H9 (cell line): ENCODE results near the gene FBLN2. TPM values are rescaled to one million over a fixed set of nuclear protein-coding genes. Genes with fewer than 3 reads are reported as not detected.

Source experiments
- DNase-seq: peaks from one replicate; pipeline ENCODE4 v3.0.0-alpha.2; 2017
- H2AFZ ChIP-seq: one replicate; pipeline ENCODE4 v1.6.1; 2013; ENCODE audit warnings: mild to moderate bottlenecking, low read length, control low read depth, moderate library complexity
- H2AK5ac ChIP-seq: 2 replicates; pipeline ENCODE4 v1.6.1; 2013; ENCODE audit warnings: low read length, control low read depth, mixed read lengths; ENCODE audit not compliant: insufficient read length
- H2BK120ac ChIP-seq: one replicate; pipeline ENCODE4 v1.6.1; 2013; ENCODE audit warnings: low read depth, mild to moderate bottlenecking, low read length, control low read depth, inconsistent platforms; ENCODE audit not compliant: poor library complexity, severe bottlenecking
- H2BK12ac ChIP-seq: 2 replicates; pipeline ENCODE4 v1.6.1; 2013; ENCODE audit warnings: low read length, control low read depth, mixed read lengths, low read depth; ENCODE audit not compliant: insufficient read length
- H2BK15ac ChIP-seq: 2 replicates; pipeline ENCODE4 v1.6.1; 2013; ENCODE audit warnings: low read depth, low read length, control low read depth
- H2BK20ac ChIP-seq: one replicate; pipeline ENCODE4 v1.6.1; 2013; ENCODE audit warnings: low read depth, mild to moderate bottlenecking, low read length, control low read depth, inconsistent platforms; ENCODE audit not compliant: poor library complexity, severe bottlenecking
- H2BK5ac ChIP-seq: 2 replicates; pipeline ENCODE4 v1.6.1; 2013; ENCODE audit warnings: low read length, control low read depth, mixed read lengths; ENCODE audit not compliant: insufficient read length
- H3K14ac ChIP-seq: 2 replicates; pipeline ENCODE4 v1.6.1; 2013; ENCODE audit warnings: low read length, control low read depth; ENCODE audit not compliant: insufficient read depth
- H3K18ac ChIP-seq: 2 replicates; pipeline ENCODE4 v1.6.1; 2013; ENCODE audit warnings: low read depth, mild to moderate bottlenecking, mixed read lengths, low read length, control low read depth; ENCODE audit not compliant: insufficient read length
- H3K23ac ChIP-seq: 2 replicates; pipeline ENCODE4 v1.6.1; 2013; ENCODE audit warnings: low read length, control low read depth, mixed read lengths, low read depth; ENCODE audit not compliant: insufficient read length
- H3K23me2 ChIP-seq: 2 replicates; pipeline ENCODE4 v1.6.1; 2013; ENCODE audit warnings: low read depth, mild to moderate bottlenecking, mixed read lengths, low read length, control low read depth; ENCODE audit not compliant: insufficient read length, poor library complexity, severe bottlenecking
- H3K27ac ChIP-seq: 2 replicates; pipeline ENCODE4 v1.5.1; 2013; ENCODE audit warnings: low read length, control low read depth, mixed read lengths, low read depth; ENCODE audit not compliant: insufficient read length
- H3K27me3 ChIP-seq: 2 replicates; pipeline ENCODE4 v1.6.1; 2013; ENCODE audit warnings: low read length, control low read depth, inconsistent platforms; ENCODE audit not compliant: insufficient read depth
- H3K4ac ChIP-seq: 2 replicates; pipeline ENCODE4 v1.6.1; 2013; ENCODE audit warnings: low read depth, mild to moderate bottlenecking, control low read depth, inconsistent platforms, low read length, moderate library complexity
- H3K4me1 ChIP-seq: 2 replicates; pipeline ENCODE4 v1.6.1; 2013; ENCODE audit warnings: low read length, control low read depth, inconsistent platforms; ENCODE audit not compliant: insufficient read depth
- H3K4me2 ChIP-seq: 2 replicates; pipeline ENCODE4 v1.6.1; 2013; ENCODE audit warnings: low read length, control low read depth, mixed read lengths; ENCODE audit not compliant: insufficient read length, insufficient read depth
- H3K56ac ChIP-seq: 2 replicates; pipeline ENCODE4 v1.6.1; 2013; ENCODE audit warnings: low read depth, mild to moderate bottlenecking, mixed read lengths, low read length, control low read depth; ENCODE audit not compliant: insufficient read length
- H3K79me1 ChIP-seq: 2 replicates; pipeline ENCODE4 v1.6.1; 2013; ENCODE audit warnings: low read depth, mild to moderate bottlenecking, moderate library complexity, low read length, control low read depth, inconsistent platforms; ENCODE audit not compliant: insufficient read depth, poor library complexity, severe bottlenecking
- H3K79me2 ChIP-seq: 2 replicates; pipeline ENCODE4 v1.6.1; 2013; ENCODE audit warnings: low read length, control low read depth, inconsistent platforms; ENCODE audit not compliant: insufficient read depth
- H3K9ac ChIP-seq: 2 replicates; pipeline ENCODE4 v1.6.1; 2013; ENCODE audit warnings: low read length, control low read depth, mixed read lengths; ENCODE audit not compliant: insufficient read length; ENCODE audit errors: extremely low read depth
- H3K9me3 ChIP-seq: one replicate; pipeline ENCODE4 v1.6.1; 2013; ENCODE audit warnings: low read depth, low read length, inconsistent platforms; ENCODE audit not compliant: control insufficient read depth
- H3T11ph ChIP-seq: one replicate; pipeline ENCODE4 v1.6.1; 2013; ENCODE audit warnings: mild to moderate bottlenecking, low read length, control low read depth, inconsistent platforms
- H4K20me1 ChIP-seq: one replicate; pipeline ENCODE4 v1.6.1; 2013; ENCODE audit not compliant: control insufficient read depth, insufficient read length, insufficient read depth
- H4K5ac ChIP-seq: 2 replicates; pipeline ENCODE4 v1.6.1; 2013; ENCODE audit warnings: low read depth, mild to moderate bottlenecking, mixed read lengths, low read length, control low read depth; ENCODE audit not compliant: insufficient read length
- H4K8ac ChIP-seq: replicated peaks from 2 replicates; pipeline ENCODE4 v1.6.1; 2013; ENCODE audit warnings: low read length, control low read depth, mixed read lengths, low read depth; ENCODE audit not compliant: insufficient read length
- H4K91ac ChIP-seq: 2 replicates; pipeline ENCODE4 v1.6.1; 2013; ENCODE audit warnings: low read depth, mild to moderate bottlenecking, moderate library complexity, mixed read lengths, low read length, control low read depth; ENCODE audit not compliant: insufficient read length
- H3K27ac Mint-ChIP-seq, 3 experiments: 2 replicates in 2 of 3; 3 replicates in 1 of 3; pipeline ENCODE4 v1.8.0; 2020 to 2021; ENCODE audit warnings: mixed read lengths in 3 of 3, mild to moderate bottlenecking in 1 of 3, moderate library complexity in 1 of 3
- H3K27me3 Mint-ChIP-seq: 2 replicates; pipeline ENCODE4 v1.8.0; 2021; ENCODE audit warnings: low read depth, mild to moderate bottlenecking, moderate library complexity, mixed read lengths
- H3K36me3 Mint-ChIP-seq, 3 experiments: 2 replicates in 2 of 3; 3 replicates in 1 of 3; pipeline ENCODE4 v1.8.0; 2020 to 2021; ENCODE audit warnings: low read depth in 3 of 3, mixed read lengths in 3 of 3; ENCODE audit not compliant: insufficient read depth in 1 of 3
- H3K4me1 Mint-ChIP-seq, 2 experiments: 2 replicates each; pipeline ENCODE4 v1.8.0; 2020; ENCODE audit warnings: mixed read lengths in 2 of 2
- H3K4me3 Mint-ChIP-seq, 2 experiments: 2 replicates in 1 of 2; 3 replicates in 1 of 2; pipeline ENCODE4 v1.8.0; 2020 to 2021; ENCODE audit warnings: mild to moderate bottlenecking in 2 of 2, mixed read lengths in 2 of 2, moderate library complexity in 1 of 2
- H3K9me3 Mint-ChIP-seq, 2 experiments: 2 replicates in 1 of 2; 3 replicates in 1 of 2; pipeline ENCODE4 v1.8.0; 2020; ENCODE audit warnings: mild to moderate bottlenecking in 2 of 2, mixed read lengths in 2 of 2, moderate library complexity in 1 of 2
- CTCF ChIP-seq: fragments of 200-600 bp; sonication (generic); conservative IDR thresholded peaks from 3 replicates; pipeline ENCODE4 v1.8.0; 2021; ENCODE audit warnings: antibody characterized with exemption, mild to moderate bottlenecking
- WGBS: extraction: QIAGEN DNeasy Blood & Tissue Kit; methylation state at CpG from one replicate; pipeline ENCODE4 v1.1.7; 2013; ENCODE audit warnings: missing lambda C conversion rate, low lambda C conversion rate, mixed read lengths; ENCODE audit not compliant: insufficient read length; ENCODE audit errors: extremely low coverage; 5-methylcytosine and 5-hydroxymethylcytosine counted together
- total RNA-seq: library from RNA; stranded (reverse); gene quantifications from 2 replicates; pipeline ENCODE4 v1.2.1, GENCODE V29; 2021

FBLN2 gene
- total RNA-seq, 1 experiment from 2014 or later, result 11.8 TPM

- peaks cover 0 to 6% (median 0%) of the 10 kb centered on the region in 3 experiments; a peak in 4 of 7 replicates for H3K36me3 Mint-ChIP-seq
- H2AFZ ChIP-seq, result no peak overlapping the region
- no peak overlapping the region for H3K27ac Mint-ChIP-seq
- H3K23me2 ChIP-seq, result no peaks in the 10 kb centered on the region
- H3K4me1 ChIP-seq, result no peaks in the 10 kb centered on the region
- no peak overlapping the region for H2AK5ac ChIP-seq
- TF ChIP-seq CTCF, result no peak
- H2BK120ac ChIP-seq, result no peak overlapping the region
- no peak overlapping the region for H2BK15ac ChIP-seq
- no peak overlapping the region for H3K23ac ChIP-seq
- no peaks in the 10 kb centered on the region; a peak in 1 of 5 replicates for H3K9me3 Mint-ChIP-seq
- no peaks in the 10 kb centered on the region for H3K79me2 ChIP-seq
- H3K79me1 ChIP-seq, result no peaks in the 10 kb centered on the region
- no peak overlapping the region for H3K4ac ChIP-seq
- H3K27me3 ChIP-seq, result no peaks in the 10 kb centered on the region
- H4K20me1 ChIP-seq, result no peaks in the 10 kb centered on the region
- WGBS, result no CpG with 5 or more reads among the region's 10 CpGs
- no peak overlapping the region for H4K5ac ChIP-seq
- H3K9me3 ChIP-seq, result no peaks in the 10 kb centered on the region
- peaks cover 3 to 5% of the 10 kb centered on the region in 2 experiments; a peak in 3 of 4 replicates for H3K4me1 Mint-ChIP-seq
- no peak overlapping the region for H2BK5ac ChIP-seq
- H3K4me2 ChIP-seq, result no peak overlapping the region
- no peak overlapping the region for H3K9ac ChIP-seq
- H3K27ac ChIP-seq, result no peak overlapping the region
- H3K18ac ChIP-seq, result no peak overlapping the region
- H4K8ac ChIP-seq, result no peak overlapping the region
- peaks cover 1% of the 10 kb centered on the region for H3K27me3 Mint-ChIP-seq
- no peak for DNase-seq
- H2BK20ac ChIP-seq, result no peak overlapping the region
- no peak overlapping the region for H3K4me3 Mint-ChIP-seq
- no peak overlapping the region for H2BK12ac ChIP-seq
- H3K56ac ChIP-seq, result no peak overlapping the region
- no peak overlapping the region for H4K91ac ChIP-seq
- no peak overlapping the region for H3T11ph ChIP-seq
- H3K14ac ChIP-seq, result no peak overlapping the region
Measured at GRCh38 chr3:13617981-13618380, 69.1 kb downstream of the FBLN2 start.
